ENCODE data around the gene POU4F3. TPM values are rescaled to one million over a fixed set of nuclear protein-coding genes. Genes with fewer than 3 reads are reported as not detected.

POU4F3 gene
- total RNA-seq, 2 donors from 2014 or later, result not detected

DNA sequence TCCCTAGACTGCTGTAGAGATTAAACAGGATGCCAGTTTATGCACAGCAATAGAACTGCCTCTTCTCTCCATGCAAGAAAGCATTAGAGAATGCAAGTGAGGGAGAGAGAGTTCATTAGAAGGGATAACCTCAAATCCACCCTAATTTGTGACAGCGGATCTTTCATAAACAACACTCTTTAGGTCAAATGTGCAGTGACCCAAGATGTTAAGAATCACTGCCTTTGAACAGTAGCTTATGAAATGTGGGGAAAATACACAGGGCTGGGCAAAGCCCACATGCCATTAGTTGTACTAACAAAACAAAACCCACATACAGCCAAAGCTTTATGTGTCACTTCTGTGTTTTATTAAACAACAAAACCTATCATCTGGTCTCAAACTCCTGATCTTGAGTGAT lies 36.2 kb upstream of the POU4F3 start:
- Histone ChIP-seq H3K27me3 (no peaks in the 10 kb centered on the region), H3K27ac (no peak overlapping the region), H3K9me3 (no peaks in the 10 kb centered on the region), H3K36me3 (no peaks in the 10 kb centered on the region), H3K4me3 (no peak overlapping the region), H3K4me1 (no peaks in the 10 kb centered on the region)
- DNase-seq (ENCODE audit: low spot score), result no peak
- TF ChIP-seq, protein P1, sequence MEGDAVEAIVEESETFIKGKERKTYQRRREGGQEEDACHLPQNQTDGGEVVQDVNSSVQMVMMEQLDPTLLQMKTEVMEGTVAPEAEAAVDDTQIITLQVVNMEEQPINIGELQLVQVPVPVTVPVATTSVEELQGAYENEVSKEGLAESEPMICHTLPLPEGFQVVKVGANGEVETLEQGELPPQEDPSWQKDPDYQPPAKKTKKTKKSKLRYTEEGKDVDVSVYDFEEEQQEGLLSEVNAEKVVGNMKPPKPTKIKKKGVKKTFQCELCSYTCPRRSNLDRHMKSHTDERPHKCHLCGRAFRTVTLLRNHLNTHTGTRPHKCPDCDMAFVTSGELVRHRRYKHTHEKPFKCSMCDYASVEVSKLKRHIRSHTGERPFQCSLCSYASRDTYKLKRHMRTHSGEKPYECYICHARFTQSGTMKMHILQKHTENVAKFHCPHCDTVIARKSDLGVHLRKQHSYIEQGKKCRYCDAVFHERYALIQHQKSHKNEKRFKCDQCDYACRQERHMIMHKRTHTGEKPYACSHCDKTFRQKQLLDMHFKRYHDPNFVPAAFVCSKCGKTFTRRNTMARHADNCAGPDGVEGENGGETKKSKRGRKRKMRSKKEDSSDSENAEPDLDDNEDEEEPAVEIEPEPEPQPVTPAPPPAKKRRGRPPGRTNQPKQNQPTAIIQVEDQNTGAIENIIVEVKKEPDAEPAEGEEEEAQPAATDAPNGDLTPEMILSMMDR (IDR thresholded peaks at IDR 0.05), result no peak

DNA sequence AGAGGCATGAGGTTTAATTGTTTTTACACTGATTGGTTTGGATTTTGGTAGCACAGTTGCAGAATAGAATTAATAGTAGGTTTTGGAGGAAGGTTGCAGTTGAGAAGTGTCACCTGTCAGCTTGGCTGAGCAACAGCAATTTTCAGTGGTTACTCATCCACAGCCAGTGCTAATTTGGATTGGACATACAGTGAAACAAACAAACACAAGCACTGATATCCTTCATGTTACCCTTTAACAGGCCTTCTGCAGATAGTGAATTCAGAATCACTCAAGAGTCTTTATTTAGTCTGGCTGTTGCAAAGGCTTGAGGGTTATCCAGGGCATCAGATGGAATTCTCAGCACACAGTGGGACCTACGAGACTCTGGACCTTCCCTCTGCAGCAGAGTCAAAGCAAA lies 31.8 kb upstream of the POU4F3 start:
- H3K4me3 ChIP-seq, result no peak overlapping the region
- H3K27me3 ChIP-seq, result no peaks in the 10 kb centered on the region
- no peak for DNase-seq (ENCODE audit: low spot score)
- no peaks in the 10 kb centered on the region for H3K36me3 ChIP-seq
- TF ChIP-seq, protein P1 (IDR thresholded peaks at IDR 0.05), result no peak
- H3K27ac ChIP-seq, result peak overlapping the region in 1 of 2 donors; percentile 31
- no peaks in the 10 kb centered on the region for H3K4me1 ChIP-seq
- H3K9me3 ChIP-seq, result no peaks in the 10 kb centered on the region

DNA sequence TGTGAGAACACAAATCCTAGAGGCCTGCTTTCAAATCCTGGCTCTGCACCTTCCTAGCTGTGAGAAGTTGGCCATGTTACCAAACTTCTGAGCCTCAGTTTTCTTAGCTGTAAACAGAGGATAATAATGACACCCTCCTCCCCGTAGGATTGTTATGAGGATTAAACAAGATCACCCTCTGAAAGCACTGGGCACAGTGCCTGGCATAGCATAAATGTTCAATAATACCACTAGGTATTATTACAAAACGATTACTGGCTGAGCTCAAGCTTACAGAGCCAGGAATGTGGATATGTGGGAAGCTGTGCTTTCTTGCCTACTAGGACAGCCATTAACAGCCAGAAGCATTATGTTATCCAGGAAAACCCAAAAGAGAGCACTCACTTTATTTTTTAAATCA lies 30.8 kb upstream of the POU4F3 start:
- no peaks in the 10 kb centered on the region for H3K4me1 ChIP-seq
- TF ChIP-seq, protein P1 (IDR thresholded peaks at IDR 0.05), result no peak
- no peak for DNase-seq (ENCODE audit: low spot score)
- H3K27me3 ChIP-seq, result no peaks in the 10 kb centered on the region
- H3K9me3 ChIP-seq, result no peaks in the 10 kb centered on the region
- H3K4me3 ChIP-seq, result no peak overlapping the region
- no peak overlapping the region for H3K27ac ChIP-seq
- H3K36me3 ChIP-seq, result no peaks in the 10 kb centered on the region

DNA sequence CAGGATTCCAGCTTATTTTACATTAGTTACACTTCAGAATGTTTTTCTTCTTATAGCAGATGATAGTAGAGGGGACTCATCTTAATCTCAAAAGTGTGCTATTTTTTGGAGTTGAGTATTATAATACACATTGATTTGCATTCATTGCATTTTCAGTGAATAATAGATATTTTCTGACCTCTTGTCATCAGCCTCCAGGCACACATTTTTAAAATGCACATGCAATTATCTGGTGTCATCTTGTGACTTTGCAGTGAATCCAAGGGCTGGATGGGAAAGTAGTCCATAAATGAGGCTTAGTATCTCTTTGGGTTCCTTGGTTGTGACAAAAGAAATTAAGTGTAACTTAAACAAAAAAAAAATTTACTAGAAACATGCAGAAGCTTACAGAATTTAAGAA lies 28.1 kb upstream of the POU4F3 start:
- Histone ChIP-seq H3K9me3 (no peaks in the 10 kb centered on the region), H3K36me3 (no peaks in the 10 kb centered on the region), H3K4me1 (no peaks in the 10 kb centered on the region), H3K27me3 (no peaks in the 10 kb centered on the region), H3K4me3 (no peak overlapping the region), H3K27ac (no peak overlapping the region)
- TF ChIP-seq, protein P1 (IDR thresholded peaks at IDR 0.05), result no peak
- no peak for DNase-seq (ENCODE audit: low spot score)

DNA sequence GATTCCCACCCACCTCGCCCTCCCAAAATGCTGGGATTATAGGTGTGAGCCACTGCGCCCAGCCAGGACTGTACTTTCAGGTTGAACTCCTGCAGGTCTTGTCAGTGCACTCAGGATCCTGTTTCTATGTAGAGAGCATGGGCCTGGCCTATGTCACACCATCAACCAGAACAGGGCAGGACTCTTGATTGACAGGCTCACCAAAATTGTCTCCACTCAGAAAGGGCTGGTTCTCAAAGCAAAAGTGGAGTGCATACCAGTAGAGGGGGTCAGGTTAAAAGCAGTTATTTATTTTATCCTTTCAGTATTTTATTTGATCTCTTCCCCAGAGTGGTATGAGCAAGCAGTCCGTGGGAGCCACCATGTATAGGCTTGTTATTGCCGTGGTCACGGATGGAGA lies 27.4 kb upstream of the POU4F3 start:
- Histone ChIP-seq H3K4me3 (no peak overlapping the region), H3K9me3 (no peaks in the 10 kb centered on the region), H3K36me3 (no peaks in the 10 kb centered on the region), H3K27ac (no peak overlapping the region), H3K27me3 (no peaks in the 10 kb centered on the region), H3K4me1 (no peaks in the 10 kb centered on the region)
- no peak for DNase-seq (ENCODE audit: low spot score)
- TF ChIP-seq, protein P1 (IDR thresholded peaks at IDR 0.05), result no peak

DNA sequence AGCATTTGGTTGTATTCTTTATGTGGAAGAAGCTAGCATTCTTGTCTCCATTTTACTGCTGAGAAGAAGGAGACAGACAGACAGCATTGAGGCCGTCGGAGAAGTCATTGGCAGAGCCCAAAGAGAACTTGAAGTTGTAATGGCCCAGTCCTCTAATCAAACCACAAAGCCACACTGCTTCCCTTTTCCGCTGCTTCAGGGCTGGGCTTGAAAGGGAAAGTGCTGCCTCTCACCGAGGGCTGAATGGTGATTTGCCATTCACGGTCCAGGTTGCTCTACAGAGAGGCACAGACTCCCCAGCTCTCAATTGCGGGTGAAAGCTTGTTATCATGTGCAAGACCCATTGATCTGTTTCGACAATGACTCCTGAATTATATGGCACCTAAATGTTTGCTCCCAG lies 25.6 kb upstream of the POU4F3 start:
- no peak for DNase-seq (ENCODE audit: low spot score)
- no peak overlapping the region for H3K27ac ChIP-seq
- no peaks in the 10 kb centered on the region for H3K27me3 ChIP-seq
- H3K4me1 ChIP-seq, result no peaks in the 10 kb centered on the region
- H3K36me3 ChIP-seq, result no peaks in the 10 kb centered on the region
- no peaks in the 10 kb centered on the region for H3K9me3 ChIP-seq
- TF ChIP-seq, protein P1 (IDR thresholded peaks at IDR 0.05), result no peak
- H3K4me3 ChIP-seq, result no peak overlapping the region

All from right atrium auricular region (tissue), 2 donors.